HUES6 (cell line): ENCODE results near the gene NCAPG2.

Experiments
- H3K27ac ChIP-seq: 2 replicates; pipeline ENCODE4 v1.7.0; 2013; ENCODE audit warnings: low read depth, mild to moderate bottlenecking, low read length, inconsistent platforms
- H3K27me3 ChIP-seq: 2 replicates; pipeline ENCODE4 v1.6.1; 2013; ENCODE audit warnings: low read length; ENCODE audit not compliant: control insufficient read depth, insufficient read depth
- H3K36me3 ChIP-seq: 2 replicates; pipeline ENCODE4 v1.6.1; 2013; ENCODE audit warnings: low read length; ENCODE audit not compliant: control insufficient read depth, insufficient read depth
- H3K4me1 ChIP-seq: 2 replicates; pipeline ENCODE4 v1.6.1; 2013; ENCODE audit warnings: low read length; ENCODE audit not compliant: control insufficient read depth, insufficient read depth
- H3K4me3 ChIP-seq: 2 replicates; pipeline ENCODE4 v1.5.1; 2013; ENCODE audit warnings: low read depth, low read length
- H3K9ac ChIP-seq: one replicate; pipeline ENCODE4 v1.6.1; 2013; ENCODE audit warnings: mild to moderate bottlenecking, low read length
- H3K9me3 ChIP-seq: 2 replicates; pipeline ENCODE4 v1.6.1; 2013; ENCODE audit warnings: low read depth, low read length; ENCODE audit not compliant: control insufficient read depth, insufficient read depth

The NCAPG2 gene

DNA sequence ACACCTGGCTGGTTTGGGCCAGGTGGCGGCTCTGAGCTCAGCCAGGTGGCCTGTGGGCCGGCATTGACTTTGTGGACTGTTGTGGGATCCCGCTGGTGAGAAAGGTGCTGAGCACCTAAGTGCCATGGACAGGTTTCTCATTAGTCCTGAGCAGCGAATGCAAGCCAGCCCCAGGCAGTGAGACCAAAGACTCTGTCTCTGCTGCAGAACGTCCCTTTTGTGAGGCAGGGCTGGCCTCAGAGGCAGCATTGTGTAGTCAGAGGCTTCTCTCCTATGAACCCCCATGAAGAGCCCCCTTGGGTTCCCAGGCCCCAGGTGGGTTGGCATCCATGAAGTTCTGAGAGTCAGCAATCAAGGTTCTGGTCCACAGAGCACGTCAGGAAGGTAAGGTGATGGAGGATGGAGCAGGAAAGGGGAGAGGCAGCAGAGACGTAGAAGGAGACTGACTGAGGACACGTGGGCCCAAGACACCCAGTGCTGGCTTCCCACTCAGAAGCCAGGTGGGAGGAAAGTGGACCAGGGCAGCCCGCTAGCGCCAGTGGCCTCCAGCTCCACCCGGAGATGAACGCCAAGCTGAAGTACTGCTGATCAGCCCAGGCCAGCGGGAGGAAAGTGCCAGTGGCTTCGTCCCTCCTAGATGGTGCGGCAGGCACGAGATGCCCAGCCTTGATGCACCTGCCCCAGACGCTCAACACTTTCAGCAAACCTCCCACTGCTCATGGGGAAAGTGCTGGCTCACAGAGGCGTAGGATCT is 97.8 kb downstream of the NCAPG2 start:
- H3K9ac ChIP-seq: no peak overlapping the region
- no peak overlapping the region for H3K27ac ChIP-seq
- peaks cover 44% of the 10 kb centered on the region for H3K36me3 ChIP-seq
- no peaks in the 10 kb centered on the region for H3K27me3 ChIP-seq
- no peaks in the 10 kb centered on the region for H3K4me1 ChIP-seq
- H3K4me3 ChIP-seq: no peak overlapping the region
- H3K9me3 ChIP-seq: no peaks in the 10 kb centered on the region

DNA sequence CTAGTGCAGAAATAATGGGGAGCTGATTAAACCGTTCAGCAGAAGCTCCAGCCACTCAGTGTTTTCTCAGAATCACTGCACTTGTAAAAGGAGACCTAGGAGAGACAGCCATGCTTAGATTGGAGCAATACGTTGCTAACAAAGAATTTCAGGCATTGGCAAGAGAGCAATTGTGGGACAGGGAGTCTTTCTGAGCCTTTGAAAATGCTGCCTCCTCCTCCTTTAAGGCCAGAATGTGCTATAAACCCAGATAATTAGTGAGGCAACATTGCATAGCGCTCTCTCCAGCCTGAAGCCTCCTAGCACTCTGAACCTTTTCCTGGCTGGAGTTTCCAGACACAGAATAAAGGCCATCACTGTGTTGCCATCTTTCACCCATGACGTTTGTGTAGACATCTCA is 98.5 kb downstream of the NCAPG2 start:
- no peaks in the 10 kb centered on the region for H3K4me1 ChIP-seq
- H3K36me3 ChIP-seq: peaks cover 42% of the 10 kb centered on the region
- no peaks in the 10 kb centered on the region for H3K9me3 ChIP-seq
- H3K4me3 ChIP-seq: no peak overlapping the region
- no peak overlapping the region for H3K27ac ChIP-seq
- H3K9ac ChIP-seq: no peak overlapping the region
- H3K27me3 ChIP-seq: no peaks in the 10 kb centered on the region

DNA sequence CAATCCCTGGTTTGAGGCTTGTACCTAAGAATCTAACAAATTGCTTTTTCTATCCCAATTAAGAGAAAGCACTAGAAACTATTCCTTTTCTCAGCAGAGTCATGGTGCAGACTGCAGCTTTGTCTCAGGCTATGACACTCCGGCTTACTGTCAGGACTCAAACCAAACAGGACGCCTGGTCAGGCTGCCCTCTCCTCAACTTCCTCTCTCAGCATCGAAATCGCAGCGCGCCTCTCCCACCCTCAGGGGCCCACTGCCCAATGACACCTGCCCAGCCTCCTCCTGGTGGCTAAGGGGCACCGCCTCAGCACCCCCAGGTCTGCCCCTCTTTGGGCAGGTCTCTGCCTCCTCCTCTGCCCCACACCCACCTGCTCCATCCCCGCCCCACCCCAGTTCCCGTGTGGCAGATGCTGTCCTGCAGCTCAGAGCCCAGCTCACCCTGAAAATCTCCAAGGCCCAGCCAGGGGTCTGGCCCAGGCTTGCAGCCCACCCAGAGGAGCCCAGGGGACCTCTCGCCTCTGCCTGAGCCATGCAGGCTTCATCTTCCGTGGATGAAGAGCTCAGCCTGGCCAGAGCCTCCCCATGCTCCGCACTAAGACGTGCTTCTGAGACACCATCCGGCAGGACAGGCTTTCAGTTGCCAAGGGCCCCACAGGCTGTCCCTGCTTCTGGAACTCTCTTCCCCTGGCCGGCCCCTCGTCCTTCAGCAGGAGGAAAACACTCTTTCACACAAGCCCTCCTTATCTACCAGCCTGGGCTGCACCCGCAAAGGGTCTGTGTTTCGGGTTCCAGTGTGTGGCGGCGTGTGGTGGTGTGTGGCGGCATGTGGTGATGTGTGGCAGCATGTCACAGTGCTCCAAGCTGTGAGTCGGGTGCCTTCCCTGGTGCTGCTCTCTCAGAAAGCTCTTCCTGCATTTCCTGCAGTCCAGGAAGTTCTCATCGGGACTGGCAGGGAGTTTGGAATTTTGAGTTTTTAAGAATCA is 100.5 kb downstream of the NCAPG2 start:
- H3K27me3 ChIP-seq: no peaks in the 10 kb centered on the region
- no peaks in the 10 kb centered on the region for H3K9me3 ChIP-seq
- no peaks in the 10 kb centered on the region for H3K4me1 ChIP-seq
- H3K9ac ChIP-seq: no peak overlapping the region
- peaks cover 31% of the 10 kb centered on the region for H3K36me3 ChIP-seq
- H3K4me3 ChIP-seq: no peak overlapping the region
- no peak overlapping the region for H3K27ac ChIP-seq

GRCh38 chr7:158602905-158603772 is 101.5 kb downstream of the NCAPG2 start:
- H3K9me3 ChIP-seq: no peaks in the 10 kb centered on the region
- no peak overlapping the region for H3K27ac ChIP-seq
- H3K27me3 ChIP-seq: no peaks in the 10 kb centered on the region
- H3K9ac ChIP-seq: no peak overlapping the region
- peaks cover 25% of the 10 kb centered on the region for H3K36me3 ChIP-seq
- no peak overlapping the region for H3K4me3 ChIP-seq
- no peaks in the 10 kb centered on the region for H3K4me1 ChIP-seq

DNA sequence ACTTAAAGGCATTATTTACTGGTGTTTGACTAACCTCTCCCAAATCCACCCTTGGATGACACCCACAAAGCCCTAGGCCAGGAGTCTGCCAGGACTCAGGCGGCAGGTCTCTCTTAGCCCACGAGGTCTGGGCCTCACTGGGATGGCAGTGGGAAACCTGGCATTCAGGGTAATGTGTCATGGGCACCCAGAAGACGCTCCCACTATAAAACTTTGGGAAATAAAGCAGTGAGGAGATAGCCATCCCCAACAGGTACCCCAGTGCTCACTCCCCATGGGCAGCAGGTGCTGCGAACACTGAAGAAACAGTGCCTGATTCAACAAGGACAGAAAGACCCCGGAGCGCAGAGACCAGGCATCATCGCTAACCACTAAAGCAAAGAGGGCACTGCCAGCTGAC is 102.6 kb downstream of the NCAPG2 start:
- Histone ChIP-seq H3K9ac (no peak overlapping the region), H3K4me3 (no peak overlapping the region), H3K36me3 (peaks cover 16% of the 10 kb centered on the region), H3K4me1 (no peaks in the 10 kb centered on the region), H3K27ac (no peak overlapping the region), H3K9me3 (no peaks in the 10 kb centered on the region), H3K27me3 (no peaks in the 10 kb centered on the region)

DNA sequence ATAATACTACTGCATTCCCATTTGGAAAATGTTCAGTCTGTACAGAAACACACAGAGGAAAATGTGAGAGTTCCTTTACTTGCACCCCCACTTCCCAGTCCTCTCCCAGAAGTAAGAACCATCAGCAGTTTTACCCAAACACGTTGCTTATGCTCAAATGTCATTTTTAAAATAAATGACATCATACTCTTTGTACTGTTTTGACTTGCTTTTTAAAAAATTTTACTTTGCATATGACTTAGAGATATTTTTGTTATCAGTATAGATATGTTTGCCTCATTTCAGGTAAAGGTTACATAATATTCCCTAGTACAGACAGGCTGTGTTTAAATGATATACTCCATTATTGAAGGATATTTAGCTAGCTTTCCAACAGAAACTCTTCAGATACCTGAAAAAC is 103.5 kb downstream of the NCAPG2 start:
- Histone ChIP-seq H3K27me3 (no peaks in the 10 kb centered on the region), H3K4me3 (no peak overlapping the region), H3K36me3 (peaks cover 8% of the 10 kb centered on the region), H3K9me3 (no peaks in the 10 kb centered on the region), H3K4me1 (no peaks in the 10 kb centered on the region), H3K27ac (no peak overlapping the region), H3K9ac (no peak overlapping the region)

DNA sequence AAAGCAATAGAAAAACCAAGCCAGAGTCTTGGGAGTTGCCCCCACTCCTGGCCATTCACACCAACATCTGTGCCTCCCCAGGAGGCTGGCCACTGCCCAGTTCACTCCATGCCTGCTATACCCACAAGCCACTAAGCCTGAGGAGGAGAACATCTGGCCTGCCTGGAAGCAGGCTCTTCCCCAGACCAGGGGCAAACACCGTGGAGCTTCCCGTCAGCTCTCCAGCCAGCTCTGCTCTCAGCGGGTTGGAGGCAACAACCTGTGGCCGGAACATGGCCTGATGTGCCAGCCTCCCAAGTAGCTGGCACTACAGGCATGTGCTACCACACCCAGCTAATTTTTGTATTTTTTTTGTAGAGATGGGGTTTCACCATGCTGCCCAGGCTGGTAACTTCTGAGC is 107.9 kb downstream of the NCAPG2 start:
- H3K27ac ChIP-seq: no peak overlapping the region
- no peaks in the 10 kb centered on the region for H3K36me3 ChIP-seq
- no peak overlapping the region for H3K4me3 ChIP-seq

DNA sequence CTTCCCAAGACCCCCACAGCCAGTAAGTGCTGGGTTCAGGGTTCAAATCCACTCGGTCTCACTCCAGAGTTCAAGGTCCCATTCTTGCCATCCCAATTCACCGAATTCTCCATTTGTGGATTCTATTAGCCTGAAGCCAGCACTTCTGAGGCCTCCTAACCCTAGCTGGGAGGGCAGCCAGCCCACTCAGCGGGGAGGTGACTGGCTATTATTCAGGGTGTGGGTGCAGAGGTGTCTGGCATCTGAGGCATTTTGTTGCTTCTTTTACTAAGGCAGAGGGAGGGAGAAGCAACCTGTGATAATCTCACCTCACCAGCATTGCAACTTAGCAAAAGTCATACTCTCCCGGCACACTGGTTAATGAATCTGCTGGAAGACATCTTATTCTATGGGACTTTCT is 108.3 kb downstream of the NCAPG2 start:
- Histone ChIP-seq H3K27me3 (peaks cover 32% of the 10 kb centered on the region), H3K9ac (no peak overlapping the region), H3K36me3 (no peaks in the 10 kb centered on the region), H3K9me3 (peaks cover 11% of the 10 kb centered on the region), H3K27ac (no peak overlapping the region), H3K4me1 (no peaks in the 10 kb centered on the region), H3K4me3 (no peak overlapping the region)

More for the DNA sequence above, 107.9 kb downstream of the NCAPG2 start:
- Histone ChIP-seq H3K27me3 (peaks cover 27% of the 10 kb centered on the region), H3K9ac (no peak overlapping the region), H3K4me1 (no peaks in the 10 kb centered on the region), H3K9me3 (peaks cover 11% of the 10 kb centered on the region)

DNA sequence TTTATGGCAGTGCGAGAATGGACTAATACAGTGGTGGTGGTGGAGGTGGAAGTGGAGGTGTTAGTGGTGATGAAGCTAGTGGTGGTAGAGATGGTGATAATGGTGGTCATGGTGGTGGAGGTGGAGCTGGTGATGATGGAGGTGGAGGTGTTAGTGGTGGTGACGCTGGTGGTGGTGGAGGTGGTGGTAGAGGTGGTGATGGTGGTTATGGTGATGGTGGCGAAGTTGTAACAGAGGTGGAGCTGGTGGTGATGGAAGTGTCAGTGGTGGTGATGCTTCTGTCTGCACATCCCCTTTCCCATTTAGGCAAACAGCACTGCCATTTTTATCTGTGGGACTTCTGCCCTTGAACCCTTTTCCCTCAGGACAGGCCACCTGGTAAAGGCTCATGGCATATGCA is 109.5 kb downstream of the NCAPG2 start:
- no peak overlapping the region for H3K4me3 ChIP-seq
- H3K27me3 ChIP-seq: peaks cover 44% of the 10 kb centered on the region
- H3K27ac ChIP-seq: no peak overlapping the region
- no peaks in the 10 kb centered on the region for H3K36me3 ChIP-seq
- H3K4me1 ChIP-seq: no peaks in the 10 kb centered on the region
- H3K9me3 ChIP-seq: peaks cover 11% of the 10 kb centered on the region
- no peak overlapping the region for H3K9ac ChIP-seq

DNA sequence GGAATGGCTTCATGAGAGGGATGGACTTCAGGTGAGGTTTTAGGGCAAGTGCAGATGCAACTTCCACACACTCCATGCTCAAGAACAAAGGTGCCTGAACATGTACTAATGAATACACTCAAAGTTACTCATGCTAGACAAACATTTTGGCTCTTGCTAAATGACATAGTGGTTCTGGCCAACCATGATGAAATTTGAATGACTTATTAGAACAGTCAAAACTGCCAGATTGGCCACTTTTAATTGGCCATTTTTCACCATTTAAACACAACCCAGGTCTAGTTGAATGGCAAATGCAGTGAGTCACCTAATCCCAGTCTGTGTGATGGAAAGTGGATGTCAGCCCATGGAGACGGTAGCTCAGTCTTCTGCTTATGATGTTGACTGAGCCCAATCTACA is 112.1 kb downstream of the NCAPG2 start:
- no peak overlapping the region for H3K9ac ChIP-seq
- peaks cover 7% of the 10 kb centered on the region; the same call in 1 of the 2 replicates for H3K4me1 ChIP-seq
- H3K27ac ChIP-seq: no peak overlapping the region
- H3K9me3 ChIP-seq: peaks cover 11% of the 10 kb centered on the region
- no peak overlapping the region for H3K4me3 ChIP-seq
- H3K36me3 ChIP-seq: no peaks in the 10 kb centered on the region
- H3K27me3 ChIP-seq: peaks cover 65% of the 10 kb centered on the region
